Inferior parietal cortex (tissue), 1 donor: ENCODE results near the gene FAR1.

Source experiments
- DNase-seq: peaks from one replicate; pipeline ENCODE4 v3.0.0-alpha.2; 2016; ENCODE audit errors: extremely low spot score

FAR1 gene

DNA sequence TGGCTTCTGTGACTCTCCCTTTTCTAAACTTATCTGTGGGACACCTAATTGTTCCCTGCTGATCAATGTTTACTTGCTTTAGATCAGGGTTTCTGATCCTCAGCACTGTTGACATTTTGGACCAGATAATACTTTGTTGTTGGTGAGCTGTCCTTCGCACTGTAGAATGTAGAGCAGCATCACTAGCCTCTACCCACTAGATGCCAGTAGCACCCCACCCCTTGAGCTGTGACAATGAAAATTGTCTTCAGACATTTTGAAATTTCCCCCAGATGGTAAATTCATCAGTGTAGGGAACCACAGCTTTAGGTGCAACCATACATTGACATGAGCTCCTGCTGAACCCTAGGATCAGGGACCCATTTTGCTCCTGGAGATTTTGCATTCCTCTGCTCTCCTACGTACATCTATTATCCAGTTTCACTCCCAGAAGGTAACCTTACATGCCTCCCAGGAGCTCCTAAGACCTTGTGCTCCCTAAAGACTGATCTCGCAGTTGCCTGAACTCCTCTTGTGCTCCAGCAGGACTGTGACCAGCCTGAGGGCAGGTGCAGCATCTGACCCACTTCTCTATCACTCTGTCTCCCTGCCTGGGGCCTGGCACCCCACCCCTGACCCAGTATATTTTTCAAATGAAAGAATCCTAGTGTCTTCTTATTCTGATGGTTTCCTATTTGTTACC is 107.8 kb downstream of the FAR1 start:
- DNase-seq: no peak

DNA sequence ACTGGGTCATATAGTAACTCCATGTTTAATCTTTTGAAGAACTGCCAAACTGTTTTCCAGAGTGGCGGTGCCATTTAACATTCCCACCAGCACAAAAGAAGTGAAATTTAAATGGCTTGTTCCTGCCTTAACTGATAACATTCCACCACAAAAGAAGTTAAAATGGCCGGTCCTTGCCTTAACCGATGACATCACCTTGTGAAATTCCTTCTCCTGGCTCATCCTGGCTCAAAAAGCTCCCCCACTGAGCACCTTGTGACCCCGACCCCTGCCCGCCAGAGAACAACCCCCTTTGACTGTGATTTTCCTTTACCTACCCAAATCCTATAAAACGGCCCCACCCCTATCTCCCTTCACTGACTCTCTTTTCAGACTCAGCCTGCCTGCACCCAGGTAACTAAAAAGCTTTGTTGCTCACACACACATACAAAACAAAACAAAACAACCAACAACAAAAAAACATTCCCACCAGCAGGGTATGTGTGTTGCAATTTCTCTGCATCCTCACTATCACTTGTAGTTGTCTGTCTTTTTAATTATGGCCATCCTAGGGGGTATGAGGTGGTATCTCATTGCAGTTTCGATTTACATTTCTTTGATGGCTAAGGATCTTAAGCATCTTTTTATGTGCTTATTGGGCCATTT is 109.0 kb downstream of the FAR1 start:
- DNase-seq: no peak

DNA sequence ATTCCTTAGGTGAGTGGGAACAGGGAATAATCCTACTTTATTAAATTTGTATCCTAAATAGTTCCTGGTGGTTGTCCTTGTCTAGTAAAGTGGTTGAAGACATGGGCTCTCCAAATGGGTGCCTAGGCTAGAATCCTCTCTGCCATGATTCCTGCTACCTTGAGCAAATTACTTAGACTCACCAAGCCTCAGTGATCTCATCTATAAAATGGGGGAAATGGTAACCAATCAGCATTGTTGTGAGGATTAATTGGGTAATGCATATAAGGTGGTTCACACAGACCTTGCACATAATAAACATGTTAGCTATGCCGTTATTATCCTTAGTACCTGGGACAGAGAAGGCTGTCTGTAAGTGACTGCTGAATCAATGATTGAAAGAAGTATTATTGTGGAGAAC is 109.9 kb downstream of the FAR1 start:
- DNase-seq: no peak

DNA sequence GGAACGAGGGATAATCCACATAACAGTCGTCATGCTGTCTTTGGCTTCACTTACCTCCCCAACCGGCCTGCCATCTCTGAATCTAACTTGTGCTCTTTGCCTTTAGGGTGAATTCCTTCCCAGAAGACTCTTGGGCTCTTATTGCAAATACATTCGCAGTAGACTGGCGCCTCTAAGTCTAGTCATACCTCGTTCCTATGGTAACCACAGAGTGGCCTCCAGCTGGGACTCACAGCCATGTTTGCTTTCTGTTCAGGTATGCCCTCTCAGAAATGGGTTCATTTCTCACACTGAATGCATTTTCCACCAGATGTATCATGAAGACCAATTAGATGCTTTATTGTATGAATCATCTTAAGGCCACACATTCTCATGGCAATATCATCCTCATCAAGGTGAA is 112.7 kb downstream of the FAR1 start:
- no peak for DNase-seq
